ENCODE results near the gene RGS6. TPM values are rescaled to one million over a fixed set of nuclear protein-coding genes. Genes with fewer than 3 reads are reported as not detected.

RGS6 gene
- polyA plus RNA-seq, 1 donor, result 6.0 TPM

GRCh38 chr14:72577521-72577920, 645.3 kb downstream of the RGS6 start:
- DNase-seq (ENCODE audit: low read depth), result no peak

GRCh38 chr14:72578514-72578913, 646.3 kb downstream of the RGS6 start:
- no peak for DNase-seq (ENCODE audit: low read depth)

- DNase-seq (ENCODE audit: low read depth), result no peak
Observed at GRCh38 chr14:72582582-72582981, 650.4 kb downstream of the RGS6 start.

GRCh38 chr14:72583316-72584272, 651.4 kb downstream of the RGS6 start:
- no peak for DNase-seq (ENCODE audit: low read depth)

- DNase-seq (ENCODE audit: low read depth), result no peak
Observed at GRCh38 chr14:72588521-72588920, 656.3 kb downstream of the RGS6 start.

- DNase-seq (ENCODE audit: low read depth), result no peak
Observed at GRCh38 chr14:72589652-72590051, 657.4 kb downstream of the RGS6 start.

- no peak for DNase-seq (ENCODE audit: low read depth)
Observed at GRCh38 chr14:72590577-72590976, 658.3 kb downstream of the RGS6 start.

- DNase-seq (ENCODE audit: low read depth), result no peak
Observed at GRCh38 chr14:72591391-72591790, 659.2 kb downstream of the RGS6 start.

- DNase-seq (ENCODE audit: low read depth), result no peak
Observed at GRCh38 chr14:72594099-72594901, 662.1 kb downstream of the RGS6 start.

GRCh38 chr14:72595152-72595862, 663.1 kb downstream of the RGS6 start:
- no peak for DNase-seq (ENCODE audit: low read depth)

- no peak for DNase-seq (ENCODE audit: low read depth)
Observed at GRCh38 chr14:72597252-72598233, 665.3 kb downstream of the RGS6 start.

GRCh38 chr14:72598306-72598705, 666.1 kb downstream of the RGS6 start:
- DNase-seq (ENCODE audit: low read depth), result no peak

GRCh38 chr14:72599579-72600470, 667.6 kb downstream of the RGS6 start:
- no peak for DNase-seq (ENCODE audit: low read depth)

- no peak for DNase-seq (ENCODE audit: low read depth)
Observed at GRCh38 chr14:72600551-72601330, 668.5 kb downstream of the RGS6 start.

GRCh38 chr14:72603639-72604038, 671.4 kb downstream of the RGS6 start:
- DNase-seq (ENCODE audit: low read depth), result no peak

GRCh38 chr14:72604133-72604532, 671.9 kb downstream of the RGS6 start:
- DNase-seq (ENCODE audit: low read depth), result no peak

GRCh38 chr14:72605096-72605920, 673.1 kb downstream of the RGS6 start:
- no peak for DNase-seq (ENCODE audit: low read depth)

- DNase-seq (ENCODE audit: low read depth), result no peak
Observed at GRCh38 chr14:72605921-72606220, 673.6 kb downstream of the RGS6 start.

Data from forelimb muscle (tissue), 1 donor.